K562 (cell line): ENCODE results near the gene MBNL2. TPM values are rescaled to one million over a fixed set of nuclear protein-coding genes. Genes with fewer than 3 reads are reported as not detected.
A peak's percentile ranks its signal among the peaks of the same experiment; 100 is the strongest.

Source experiments
- BCL6 ChIP-seq: fragments of 250-450 bp; sonication (Bioruptor Pico); IDR thresholded peaks from 2 replicates; pipeline ENCODE4 v1.4.0; 2020
- CC2D1A ChIP-seq: fragments of 450-650 bp; IDR thresholded peaks from 2 replicates; pipeline ENCODE4 v1.6.1; 2017; ENCODE audit warnings: mild to moderate bottlenecking
- CLOCK ChIP-seq: fragments of 250-450 bp; sonication (Bioruptor Pico); IDR thresholded peaks from 2 replicates; pipeline ENCODE4 v1.4.0; 2020; ENCODE audit warnings: mild to moderate bottlenecking, moderate library complexity, borderline replicate concordance
- DDX20 ChIP-seq: fragments of 450-650 bp; IDR thresholded peaks from 2 replicates; pipeline ENCODE4 v1.6.1; 2016; ENCODE audit warnings: missing genetic modification characterization, low read depth, mild to moderate bottlenecking, missing compliant biosample characterization, moderate library complexity
- FOXK2 ChIP-seq, 2 experiments: fragments of 450-650 bp; IDR thresholded peaks in 1 of 2; conservative IDR thresholded peaks in 1 of 2; 2 replicates each; pipeline ENCODE4 v1.6.1; 2016; ENCODE audit warnings: low read depth in 2 of 2, mild to moderate bottlenecking in 1 of 2
- GTF3C2 ChIP-seq: IDR thresholded peaks from 3 replicates; pipeline ENCODE4 v1.6.1; 2011; ENCODE audit warnings: borderline replicate concordance, mild to moderate bottlenecking, moderate library complexity; ENCODE audit not compliant: insufficient read length; ENCODE audit errors: extremely low read depth
- HLTF ChIP-seq: fragments of 450-650 bp; IDR thresholded peaks from 2 replicates; pipeline ENCODE4 v1.6.1; 2016
- KDM2B ChIP-seq: fragments of 250-450 bp; sonication (Bioruptor Pico); IDR thresholded peaks from 2 replicates; pipeline ENCODE4 v1.8.0; 2021; ENCODE audit warnings: mild to moderate bottlenecking, moderate library complexity
- MAFF ChIP-seq: IDR thresholded peaks from 2 replicates; pipeline ENCODE4 v1.6.1; 2012; ENCODE audit warnings: low read length, improper control_type of control experiment
- NFIC ChIP-seq: fragments of 450-650 bp; IDR thresholded peaks from 2 replicates; pipeline ENCODE4 v1.6.1; 2017; ENCODE audit warnings: mild to moderate bottlenecking, inconsistent platforms
- PHF20 ChIP-seq: fragments of 450-650 bp; IDR thresholded peaks from 2 replicates; pipeline ENCODE4 v1.6.1; 2018; ENCODE audit not compliant: partially characterized antibody
- PML ChIP-seq: IDR thresholded peaks from 2 replicates; pipeline ENCODE4 v1.6.1; 2012; ENCODE audit warnings: low read length, inconsistent platforms
- PRMT5 ChIP-seq: sonication (generic); formaldehyde crosslinking; IDR thresholded peaks from 2 replicates; pipeline ENCODE4 v1.5.0; 2020; ENCODE audit warnings: missing genetic modification reagents
- RBM14 ChIP-seq: fragments of 200-400 bp; formaldehyde crosslinking; IDR thresholded peaks from 2 replicates; pipeline ENCODE4 v1.6.1; 2018; ENCODE audit warnings: low read depth, mild to moderate bottlenecking, low read length, moderate library complexity, borderline replicate concordance; ENCODE audit not compliant: insufficient read depth
- TRIM28 ChIP-seq: fragments of 450-650 bp; IDR thresholded peaks from 2 replicates; pipeline ENCODE4 v1.6.1; 2017
- WHSC1 ChIP-seq: IDR thresholded peaks from one replicate; pipeline ENCODE4 v1.6.1; 2012; ENCODE audit warnings: low read length, control low read depth, inconsistent platforms
- ZBTB43 ChIP-seq: sonication (generic); formaldehyde crosslinking; IDR thresholded peaks from 2 replicates; pipeline ENCODE4 v1.8.0; 2023; ENCODE audit warnings: mild to moderate bottlenecking, missing genetic modification reagents
- ZFP36 ChIP-seq: fragments of 150-350 bp; IDR thresholded peaks from 2 replicates; pipeline ENCODE4 v1.6.1; 2018; ENCODE audit warnings: low read length, low read depth; ENCODE audit not compliant: partially characterized antibody
- ZNF212 ChIP-seq: fragments of 450-650 bp; formaldehyde crosslinking; IDR thresholded peaks from 2 replicates; pipeline ENCODE4 v1.4.0; 2020; ENCODE audit warnings: mild to moderate bottlenecking
- ZNF57 ChIP-seq: fragments of 450-650 bp; formaldehyde crosslinking; IDR thresholded peaks from 2 replicates; pipeline ENCODE4 v1.4.0; 2020; ENCODE audit warnings: mild to moderate bottlenecking, moderate library complexity
- polyA plus RNA-seq, 8 experiments: library from polyadenylated mRNA; depleted of rRNA in 4 of 8; stranded (reverse) in 5 of 8; unstranded in 3 of 8; fragments of >200 nt; fragmentation: Nextera tagmentation in 2 of 8; fragmentation: Illumina TruSeq in 1 of 8; extraction: Ambion mirVana in 2 of 8; extraction: Trizol in 1 of 8; gene quantifications; 2 replicates each; pipeline versions ENCODE4 v1.2.1 to v1.2.3, GENCODE V29; 2011 to 2014; ENCODE audit warnings: inconsistent platforms in 1 of 8, missing spikeins in 1 of 8
- total RNA-seq, 7 experiments: library from RNA; depleted of rRNA in 6 of 7; stranded (reverse); fragments of >200 nt in 6 of 7; fragmentation: Illumina TruSeq in 2 of 7; extraction: Trizol in 2 of 7; gene quantifications; 2 replicates each; pipeline versions ENCODE4 v1.2.1 to v1.2.3, GENCODE V29; 2011 to 2021; ENCODE audit warnings: low replicate concordance in 1 of 7
- TF ChIP-seq, protein P1 (sequence below): fragments of 450-650 bp; IDR thresholded peaks from 2 replicates; pipeline ENCODE4 v1.6.1; 2017; ENCODE audit warnings: mild to moderate bottlenecking, moderate library complexity

The MBNL2 gene
- total and polyA plus RNA-seq, 9 of the 15 experiments (the other 6 are each of a cell fraction or from before 2014, with no cell fraction given) = 7.0 to 24.8 (median 13.8) TPM

DNA sequence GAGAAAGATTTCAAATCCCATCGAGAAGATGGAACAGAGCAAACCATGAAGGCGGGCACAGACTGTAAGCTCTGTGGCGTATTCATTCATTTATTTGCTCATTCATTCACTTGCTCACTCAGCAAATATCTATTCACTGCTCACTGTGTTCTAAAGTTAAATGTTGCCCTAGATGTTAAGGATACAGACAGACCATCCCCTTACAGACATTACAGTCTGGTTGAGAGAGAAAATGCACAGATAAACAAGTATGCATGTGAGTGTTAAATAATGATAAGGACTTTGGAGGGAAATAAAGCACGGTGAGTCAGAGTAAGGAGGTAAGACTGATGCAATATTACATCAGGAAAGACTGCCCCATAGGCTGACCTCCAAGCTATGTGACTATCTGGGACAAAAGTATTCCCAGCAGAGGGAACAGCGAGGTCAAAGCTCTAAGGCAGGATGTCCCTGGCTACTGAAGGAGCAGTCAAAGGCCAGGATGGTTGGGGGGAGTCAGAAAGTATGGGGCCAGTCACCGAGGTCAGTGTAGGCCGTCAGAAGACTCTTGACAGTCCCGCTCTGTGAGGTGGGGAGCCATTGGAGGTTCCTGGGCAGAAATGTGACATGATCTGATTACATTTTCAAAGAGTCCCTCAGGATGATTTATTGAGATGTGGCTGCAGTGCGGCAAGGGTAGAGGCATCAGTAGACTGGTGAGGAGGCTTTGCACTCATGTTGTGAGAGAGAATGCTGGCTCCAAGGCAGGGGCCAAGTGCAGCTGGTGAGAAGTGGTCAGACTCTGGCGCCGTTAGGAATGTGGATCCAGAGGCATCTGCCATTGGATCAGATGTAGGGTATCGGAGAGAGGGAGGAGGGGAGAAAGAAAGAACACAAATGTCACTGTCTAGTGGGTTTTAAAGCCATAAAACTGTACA is 37.9 kb downstream of the MBNL2 start (continued):
- no peak for TF ChIP-seq GTF3C2
- TF ChIP-seq ZBTB43 (CRISPR knock-in tag) = no peak
- peak; percentile 7; the same call in 1 of the 2 replicates for TF ChIP-seq DDX20 (tag)
- TF ChIP-seq MAFF = peak; percentile 84
- TF ChIP-seq, protein P1, sequence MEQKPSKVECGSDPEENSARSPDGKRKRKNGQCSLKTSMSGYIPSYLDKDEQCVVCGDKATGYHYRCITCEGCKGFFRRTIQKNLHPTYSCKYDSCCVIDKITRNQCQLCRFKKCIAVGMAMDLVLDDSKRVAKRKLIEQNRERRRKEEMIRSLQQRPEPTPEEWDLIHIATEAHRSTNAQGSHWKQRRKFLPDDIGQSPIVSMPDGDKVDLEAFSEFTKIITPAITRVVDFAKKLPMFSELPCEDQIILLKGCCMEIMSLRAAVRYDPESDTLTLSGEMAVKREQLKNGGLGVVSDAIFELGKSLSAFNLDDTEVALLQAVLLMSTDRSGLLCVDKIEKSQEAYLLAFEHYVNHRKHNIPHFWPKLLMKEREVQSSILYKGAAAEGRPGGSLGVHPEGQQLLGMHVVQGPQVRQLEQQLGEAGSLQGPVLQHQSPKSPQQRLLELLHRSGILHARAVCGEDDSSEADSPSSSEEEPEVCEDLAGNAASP = no peak
- no peak for TF ChIP-seq KDM2B
- no peak for TF ChIP-seq PRMT5 (CRISPR knock-in tag)
- peak; percentile 78 for TF ChIP-seq NFIC
- no peak for TF ChIP-seq BCL6 (CRISPR knock-in tag)
- TF ChIP-seq PML = peak; percentile 91
- TF ChIP-seq CLOCK (CRISPR knock-in tag) = no peak
- TF ChIP-seq ZNF212 (CRISPR knock-in tag) = no peak
- TF ChIP-seq PHF20 = no peak
- TF ChIP-seq HLTF = peak; percentile 68; the same call in 1 of the 2 replicates
- peak; percentile 96 to 97 for TF ChIP-seq FOXK2 (conservative IDR thresholded peaks at IDR 0.05 in 1 of 2, IDR thresholded peaks at IDR 0.05 in 1 of 2; ENCODE audit: low read depth in 2 of 2)
- no peak for TF ChIP-seq ZNF57 (CRISPR knock-in tag)
- peak; percentile 82; the same call in 1 of the 2 replicates for TF ChIP-seq CC2D1A
- no peak for TF ChIP-seq RBM14
- TF ChIP-seq WHSC1 = no peak
- TF ChIP-seq TRIM28 = no peak
- no peak for TF ChIP-seq ZFP36
